Coronary artery (tissue), 2 donors: ENCODE results near the gene AMZ1.

Source experiments
- DNase-seq: peaks from one replicate; pipeline ENCODE4 v3.0.0-alpha.2; 2017; ENCODE audit warnings: low spot score
- H3K27ac ChIP-seq, 2 donors: fragments of 200-600 bp; sonication (generic); one replicate each; pipeline ENCODE4 v1.5.1; 2016 to 2019
- H3K4me3 ChIP-seq: fragments of 200-600 bp; sonication (generic); 2 replicates; pipeline ENCODE4 v1.5.1; 2016; ENCODE audit warnings: mild to moderate bottlenecking, moderate library complexity
- CTCF ChIP-seq: fragments of 200-600 bp; sonication (generic); IDR thresholded peaks from one replicate; pipeline ENCODE4 v1.5.1; 2019; ENCODE audit warnings: antibody characterized with exemption

AMZ1 gene

GRCh38 chr7:2710901-2711551, 23.0 kb downstream of the AMZ1 start:
- DNase-seq, result no peak
- Histone ChIP-seq H3K27ac (no peak overlapping the region), H3K4me3 (no peak overlapping the region)
- TF ChIP-seq CTCF, result no peak

DNA sequence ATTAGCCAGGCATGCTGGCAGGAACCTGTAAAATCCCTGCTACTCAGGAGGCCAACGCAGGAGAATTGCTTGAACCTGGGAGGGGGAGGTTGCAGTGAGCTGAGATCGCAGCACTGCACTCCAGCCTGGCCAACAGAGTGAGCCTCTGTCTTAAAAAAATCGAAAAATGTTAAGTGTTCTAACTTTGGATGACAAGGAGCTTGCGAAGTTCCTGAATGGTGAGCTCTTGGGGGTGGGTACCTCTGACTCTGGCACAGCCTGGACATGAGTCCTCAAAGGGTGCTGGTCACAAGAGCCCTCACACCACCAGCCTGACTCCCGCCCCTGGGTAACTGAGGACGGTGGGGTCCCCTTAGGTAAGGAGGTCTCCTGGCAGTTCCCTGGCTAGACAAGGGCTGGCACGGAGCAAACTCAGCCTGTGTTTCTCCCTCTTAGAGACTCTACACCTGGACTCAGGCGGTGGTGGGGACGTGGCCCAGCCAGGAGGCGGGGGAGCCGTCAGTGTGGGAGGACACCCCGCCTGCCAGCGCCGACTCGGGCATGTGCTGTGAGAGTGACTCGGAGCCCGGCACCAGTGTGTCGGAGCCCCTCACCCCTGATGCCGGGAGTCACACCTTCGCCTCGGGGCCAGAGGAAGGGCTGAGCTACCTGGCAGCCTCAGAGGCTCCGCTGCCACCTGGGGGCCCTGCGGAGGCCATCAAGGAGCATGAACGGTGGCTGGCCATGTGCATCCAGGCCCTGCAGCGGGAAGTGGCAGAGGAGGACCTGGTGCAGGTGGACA, 24.1 kb downstream of the AMZ1 start:
- Histone ChIP-seq H3K4me3 (no peak overlapping the region), H3K27ac (no peak overlapping the region)
- TF ChIP-seq CTCF, result no peak
- DNase-seq, result no peak

DNA sequence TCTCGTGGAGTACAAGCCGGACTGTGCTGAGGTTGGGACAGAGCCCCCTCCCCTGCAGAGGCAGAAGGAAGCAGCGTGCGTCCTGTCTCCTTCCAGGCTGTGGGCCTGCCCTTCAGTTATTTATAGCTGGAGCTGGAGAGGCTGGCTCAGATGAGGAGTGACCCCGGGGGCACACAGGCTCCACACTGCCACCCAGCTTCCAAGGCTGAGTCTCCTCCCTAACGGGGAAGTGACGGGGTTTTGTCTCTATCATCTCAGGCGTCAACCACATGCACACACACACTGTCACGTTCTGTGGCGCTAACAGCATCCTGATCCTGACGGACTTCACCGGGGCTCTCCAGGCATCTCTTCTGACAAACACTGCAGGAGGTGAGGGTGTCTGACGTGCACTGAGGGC, 25.4 kb downstream of the AMZ1 start:
- H3K27ac ChIP-seq, result no peak overlapping the region
- H3K4me3 ChIP-seq, result no peak overlapping the region
- DNase-seq, result no peak
- TF ChIP-seq CTCF, result no peak

- no peak for DNase-seq
- Histone ChIP-seq H3K27ac (no peak overlapping the region), H3K4me3 (no peak overlapping the region)
- no peak for TF ChIP-seq CTCF
Measured at GRCh38 chr7:2713978-2714377, 26.0 kb downstream of the AMZ1 start.

DNA sequence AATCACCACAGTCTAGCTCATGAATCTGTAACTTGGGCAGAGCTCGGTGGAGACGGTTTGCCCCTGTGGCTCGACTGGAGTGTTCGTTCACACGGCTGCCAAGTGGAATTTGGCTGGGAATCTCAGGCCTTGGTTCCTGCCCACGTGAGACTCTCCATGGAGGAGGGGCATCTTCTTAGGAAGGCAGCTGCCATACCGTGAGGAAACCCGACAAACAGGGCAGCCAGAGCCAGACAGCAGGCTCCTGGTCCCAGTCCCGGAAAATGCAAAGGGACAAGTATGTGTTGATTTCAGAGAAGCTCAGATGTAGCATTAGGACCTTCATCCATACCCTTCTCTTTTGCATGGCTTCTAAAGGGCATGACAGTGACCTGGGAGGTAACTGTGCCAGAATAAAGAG, 26.6 kb downstream of the AMZ1 start:
- no peak for TF ChIP-seq CTCF
- Histone ChIP-seq H3K27ac (no peak overlapping the region), H3K4me3 (no peak overlapping the region)
- DNase-seq, result no peak

DNA sequence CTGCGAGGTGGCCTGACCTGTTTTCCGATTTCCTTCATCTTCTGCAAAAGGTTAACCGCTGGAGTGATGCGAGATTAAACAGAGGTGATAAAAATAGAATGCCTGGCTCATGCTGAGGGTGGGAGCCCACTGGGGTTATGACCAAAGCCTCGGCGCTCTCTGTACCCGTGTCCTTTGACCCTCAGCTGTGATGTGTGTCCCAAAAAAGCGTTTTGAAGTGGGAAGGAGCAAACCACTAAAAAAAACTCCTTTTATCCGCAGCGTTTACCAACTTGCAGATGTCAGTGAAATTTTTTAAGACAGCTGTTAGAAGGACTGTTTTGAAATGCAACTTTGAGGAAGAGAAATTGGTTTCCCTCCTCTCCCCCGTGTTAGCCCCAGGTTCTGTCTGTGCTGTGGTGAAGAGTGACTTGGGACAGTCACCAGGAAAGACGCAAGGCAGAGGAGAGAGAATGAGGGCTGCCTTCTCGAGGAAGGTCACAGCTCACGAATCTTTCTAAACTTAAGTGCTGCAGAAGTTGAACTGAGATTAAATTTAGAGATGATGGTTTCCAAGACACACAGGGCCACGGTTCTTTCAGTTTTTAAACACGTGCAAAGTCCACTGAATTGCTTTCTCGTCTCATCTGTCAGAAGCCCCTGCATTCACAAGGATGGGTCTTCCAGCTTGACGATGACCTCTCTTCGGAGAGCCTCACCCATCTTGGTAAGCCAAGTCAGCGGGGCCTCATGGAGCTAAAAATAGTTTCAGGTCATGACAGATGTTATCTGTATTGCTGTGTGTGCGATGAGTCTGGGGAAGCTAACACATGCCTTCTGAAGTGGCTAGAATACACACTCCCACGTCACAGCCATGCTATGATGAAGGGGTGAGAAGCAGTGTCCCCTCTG, 27.6 kb downstream of the AMZ1 start:
- Histone ChIP-seq H3K4me3 (no peak overlapping the region), H3K27ac (no peak overlapping the region)
- DNase-seq, result no peak
- TF ChIP-seq CTCF, result no peak
